Midbrain (tissue), 1 donor: ENCODE data around the gene EEIG1.

ENCODE experiments used
- DNase-seq: peaks from one replicate; lab custom pipeline; 2025; lab: John Stamatoyannopoulos, UW

EEIG1 gene

DNA sequence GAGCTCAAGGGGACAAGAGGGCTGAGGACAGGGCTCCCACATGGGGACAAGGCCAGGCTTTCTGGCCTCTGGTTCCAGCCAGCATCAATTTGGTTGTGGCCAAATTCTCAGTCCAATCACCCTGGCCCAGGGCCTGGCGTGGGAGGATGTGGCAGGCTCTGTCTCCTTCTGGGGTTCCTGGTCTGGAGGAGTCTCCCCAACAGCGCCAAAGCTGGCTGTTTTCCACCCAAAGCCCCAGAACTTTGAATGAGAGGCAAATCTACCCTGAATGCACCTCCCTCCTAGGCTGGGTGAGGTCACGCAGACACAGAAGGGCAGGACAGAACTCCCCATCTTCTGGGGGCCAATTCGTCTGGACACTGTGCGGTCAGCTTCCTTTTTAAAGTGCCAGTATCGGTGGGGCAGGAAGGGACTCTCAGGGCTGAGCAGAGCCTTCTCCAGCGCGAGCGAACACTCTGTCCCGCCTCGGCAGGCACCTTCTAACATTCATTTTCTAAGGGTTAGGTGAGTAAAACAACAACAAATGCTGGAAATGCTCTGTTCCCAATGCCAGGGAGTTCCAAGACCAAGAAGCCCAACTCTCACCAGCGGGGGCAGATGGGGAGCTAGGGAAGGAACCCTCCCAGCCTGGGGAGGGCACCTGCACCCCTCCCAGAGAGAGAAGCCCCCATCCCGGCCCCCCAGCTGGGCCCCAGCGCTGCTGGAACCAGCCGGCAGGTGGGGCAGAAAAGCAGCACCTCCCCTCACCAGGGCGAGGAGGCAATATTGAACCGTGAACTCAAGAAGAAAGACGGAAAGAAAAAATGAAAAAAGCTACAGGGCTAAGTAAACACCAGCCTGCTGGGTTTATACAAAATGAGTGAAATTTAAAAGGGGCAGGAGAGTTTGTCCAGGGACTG lies 39.5 kb downstream of the EEIG1 start:
- no peak for DNase-seq

DNA sequence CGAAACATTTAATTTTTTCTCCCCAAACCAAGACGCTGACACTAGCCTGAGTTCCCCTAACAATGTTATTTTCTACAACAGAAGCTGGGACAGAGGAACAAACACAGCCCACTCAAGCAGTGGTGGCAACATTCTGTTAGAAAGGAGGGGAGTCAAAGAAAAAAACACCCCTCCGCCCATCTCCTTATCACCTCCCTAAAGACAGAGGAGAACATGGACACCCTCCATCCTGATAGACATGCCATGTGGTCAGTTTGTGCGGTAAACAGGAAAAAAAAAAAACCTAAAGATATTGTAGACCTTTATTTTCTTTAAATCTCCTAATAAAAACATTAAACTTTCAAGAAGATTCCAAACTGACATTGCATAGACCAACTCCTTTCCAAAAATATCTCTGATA lies 40.2 kb downstream of the EEIG1 start:
- no peak for DNase-seq

DNA sequence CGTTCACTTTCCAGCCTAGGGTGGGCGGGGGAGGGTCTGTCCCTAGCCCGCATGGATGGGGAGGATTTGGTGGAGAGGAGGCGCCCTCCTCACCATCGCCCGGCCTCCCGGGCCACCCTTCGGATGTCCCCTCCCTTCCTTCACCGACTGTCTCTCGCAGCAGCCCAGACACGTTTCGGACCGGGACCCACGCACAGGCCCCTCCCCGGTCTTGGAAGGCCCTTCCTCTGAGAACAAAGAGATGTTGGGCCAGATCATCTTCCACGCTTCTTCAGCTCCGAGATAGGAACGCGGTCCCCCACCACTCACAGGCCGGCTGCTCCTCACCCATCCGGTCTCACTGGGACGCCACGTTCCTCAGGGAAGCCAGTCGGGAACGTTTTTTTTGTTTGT lies 42.5 kb downstream of the EEIG1 start:
- no peak for DNase-seq

DNA sequence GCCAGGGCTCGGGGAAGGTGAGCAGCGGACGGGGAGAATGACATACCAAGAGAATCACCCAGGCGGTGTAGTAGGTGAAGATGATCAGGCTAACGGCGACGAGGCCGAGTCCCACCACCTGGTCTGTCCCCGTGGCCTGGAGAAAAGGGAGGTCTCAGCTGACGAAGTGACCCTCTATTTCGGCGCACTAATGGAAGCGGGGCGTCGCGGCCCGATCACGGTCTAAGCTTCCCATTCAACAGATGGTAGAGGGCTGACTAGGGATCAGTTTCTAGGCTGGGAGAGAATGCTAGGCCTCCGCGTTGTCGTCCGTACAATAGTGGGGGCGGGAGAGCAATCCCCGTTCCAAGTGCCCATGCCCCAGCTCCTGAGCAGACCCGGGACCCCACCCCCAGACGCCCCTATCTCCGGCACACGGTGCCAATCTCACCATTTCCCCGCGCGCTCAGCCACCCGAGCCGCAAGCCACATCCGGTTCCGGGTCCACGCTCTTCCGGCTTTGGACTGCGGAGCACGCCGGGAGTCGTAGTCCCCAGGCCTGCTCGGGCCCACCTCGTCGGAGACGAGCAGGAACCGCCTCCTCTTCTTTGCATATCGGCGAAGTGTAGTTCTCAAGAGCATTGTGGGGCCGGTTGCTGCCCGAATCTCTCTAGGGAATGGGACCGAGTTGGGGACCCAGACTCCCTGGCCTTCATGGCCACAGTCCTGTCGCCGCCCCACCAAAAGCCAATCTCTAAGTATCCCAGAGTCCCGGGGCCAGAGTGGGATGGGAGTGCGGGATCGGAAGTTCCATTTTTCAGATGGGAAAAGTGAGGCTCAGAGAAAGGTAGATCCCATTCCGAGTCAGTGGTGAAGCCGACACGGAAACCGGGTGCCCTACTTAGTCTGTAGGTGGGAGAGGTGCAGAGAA lies 43.1 kb downstream of the EEIG1 start, which contains the start of gene DPM2:
Gene DPM2, minus strand, starts transcription at position 467 of the 910 bp plus-strand sequence. Its CDS starts 34 bp downstream, at position 433.
- peak; percentile 86 for DNase-seq

DNA sequence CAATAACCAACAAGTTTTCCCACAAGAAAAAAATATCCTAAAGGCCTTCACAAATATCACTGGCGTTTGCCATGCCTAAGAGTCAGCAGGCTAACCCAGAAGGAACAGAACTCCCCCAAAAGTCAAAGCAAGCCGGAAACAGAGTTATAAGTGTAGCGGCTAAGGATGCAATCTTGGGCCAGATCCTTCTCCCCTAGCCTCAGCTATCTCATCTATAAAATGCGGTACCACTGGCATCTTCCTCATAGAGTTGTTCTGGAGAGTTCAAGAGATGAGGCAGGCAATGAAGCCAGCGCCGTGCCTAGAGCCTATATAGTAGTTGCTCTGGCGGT lies 43.8 kb downstream of the EEIG1 start:
- DNase-seq: no peak

DNA sequence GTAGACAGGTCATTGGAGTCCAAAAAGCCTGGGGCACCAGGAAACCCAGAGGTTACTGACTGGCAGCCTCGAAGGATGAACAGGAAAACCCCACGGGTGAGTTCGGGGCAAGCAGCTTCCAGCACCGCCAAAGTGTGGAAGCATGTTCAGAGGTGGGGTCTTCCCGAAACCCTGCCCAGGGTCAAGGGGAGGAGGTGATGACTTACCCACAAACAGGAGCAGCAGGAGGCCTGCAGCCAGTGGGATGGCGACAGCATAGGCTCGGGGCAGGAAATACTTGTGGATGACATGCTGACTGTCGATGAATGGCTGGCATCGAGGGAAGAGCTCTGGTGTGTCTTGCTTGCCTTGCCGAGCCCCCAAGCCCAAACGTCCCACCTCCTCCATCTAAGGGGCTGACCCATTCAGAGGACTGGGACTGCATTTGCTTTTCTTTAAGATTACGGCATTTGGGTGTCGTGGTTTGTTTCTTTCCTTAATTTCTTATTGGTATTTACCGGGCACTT lies 44.4 kb downstream of the EEIG1 start:
- no peak for DNase-seq

DNA sequence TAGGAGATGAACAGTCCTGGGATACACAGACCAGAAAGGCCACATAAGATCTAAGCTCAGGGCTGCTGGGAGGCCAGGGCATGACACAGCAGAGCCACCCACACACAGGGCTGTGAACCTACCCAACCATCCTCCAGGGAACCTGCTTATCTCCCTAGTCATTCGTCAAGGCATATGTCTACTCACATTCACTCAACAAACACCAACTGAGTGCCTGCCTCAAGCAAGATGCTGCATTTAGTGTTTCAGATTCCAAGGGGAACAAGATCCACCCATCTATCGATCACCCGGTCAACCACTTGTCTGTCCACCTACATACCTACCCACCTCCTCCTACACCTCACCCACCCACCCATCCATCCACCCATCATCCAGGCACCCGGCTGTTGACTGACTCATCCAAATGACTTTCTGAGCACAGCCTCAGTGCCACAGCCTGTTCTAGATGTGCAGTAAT lies 45.0 kb downstream of the EEIG1 start:
- no peak for DNase-seq

DNA sequence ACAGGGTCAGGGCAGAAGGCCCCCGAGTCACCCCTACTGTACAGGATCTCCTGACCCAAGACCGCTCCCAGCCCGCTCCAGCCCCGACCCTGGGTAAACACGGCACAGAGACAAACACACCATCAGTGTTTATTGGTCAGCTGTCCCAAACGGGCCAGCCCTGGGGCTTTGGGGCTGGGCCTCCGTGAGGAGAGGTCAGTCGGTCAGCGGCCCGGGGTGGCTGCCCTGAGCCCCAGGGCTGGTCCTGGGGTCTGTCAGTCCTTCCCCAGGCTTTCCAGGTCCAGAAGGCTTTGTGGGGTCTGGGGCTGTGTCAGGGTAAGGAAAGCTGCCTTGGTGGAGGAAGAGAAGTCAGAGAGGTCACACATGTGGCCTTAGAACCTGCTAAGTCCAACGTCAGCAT lies 45.8 kb downstream of the EEIG1 start:
- DNase-seq: no peak

DNA sequence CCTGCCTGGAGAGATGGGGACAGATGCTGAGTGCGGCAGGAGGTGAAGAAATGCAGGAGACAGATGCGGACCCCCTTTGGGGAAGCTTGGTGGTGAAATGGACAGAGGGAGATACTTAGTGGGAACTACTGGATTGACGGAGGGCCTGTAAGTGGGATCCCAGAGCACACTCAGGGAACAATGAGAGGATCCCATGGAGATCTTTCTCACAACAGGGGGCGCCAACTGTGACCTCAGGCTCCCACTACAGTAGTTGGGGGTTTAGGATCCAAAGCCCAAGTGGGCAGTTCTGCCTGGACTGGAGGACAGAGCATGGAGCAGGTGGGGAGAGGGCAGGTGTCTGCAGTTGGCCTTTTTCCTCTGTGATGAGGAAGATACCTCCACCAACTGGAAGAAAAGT lies 46.5 kb downstream of the EEIG1 start:
- no peak for DNase-seq

DNA sequence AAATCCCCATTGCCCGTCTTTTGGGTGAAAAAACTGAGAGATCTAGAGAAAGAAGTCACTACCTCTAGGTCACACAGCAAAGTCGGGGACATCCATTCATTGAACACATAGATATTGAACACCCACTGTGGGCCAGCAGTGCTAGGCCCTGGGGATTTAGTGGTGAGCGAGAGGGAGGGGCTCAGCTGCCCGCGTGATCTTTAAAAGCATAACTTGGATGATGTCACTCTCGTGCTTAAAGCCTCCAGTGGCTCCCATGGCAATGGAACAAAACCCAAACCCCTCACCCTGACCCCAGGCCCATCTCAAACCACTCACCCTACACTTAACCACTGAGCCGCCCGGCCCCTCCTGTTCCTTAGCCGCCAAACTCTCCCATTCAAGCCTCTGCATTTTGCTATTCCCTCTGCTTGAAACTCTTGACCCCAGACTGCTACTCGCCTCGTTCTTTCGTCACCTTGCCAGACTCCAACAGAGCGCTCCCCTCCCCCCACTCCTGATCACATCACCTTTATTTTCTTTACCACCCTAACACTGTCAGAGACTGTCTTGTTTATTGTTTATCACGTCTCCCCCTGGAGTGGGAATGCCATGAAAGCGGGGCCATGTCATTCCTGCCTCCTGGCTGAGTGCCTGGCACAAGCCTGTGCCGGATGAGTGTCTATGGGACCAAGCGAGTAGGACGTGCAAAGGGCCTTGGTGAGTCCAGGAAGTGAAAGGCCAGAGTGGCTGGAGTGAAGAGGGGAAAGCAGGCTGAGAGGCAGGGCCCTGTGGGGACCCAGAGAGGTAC lies 49.5 kb downstream of the EEIG1 start:
- no peak for DNase-seq
